GM21526 (cell line): ENCODE data around the gene CTPS2.
"Not testable (repeated sequence)": the region's sequence is repeated elsewhere in the genome, so short reads cannot be mapped to it uniquely, and the experiment has no call there.

Experiments used
- ATAC-seq: cut with Tn5 transposase; IDR thresholded peaks from one replicate; pipeline ENCODE4 v1.9.1; 2021; ENCODE audit warnings: moderate library complexity; ENCODE audit not compliant: unreplicated experiment, low FRiP score

CTPS2 gene

GRCh38 chrX:16610121-16610621, 102.3 kb downstream of the CTPS2 start:
- no peak for ATAC-seq

- ATAC-seq, result no peak
These were observed 106.2 kb downstream of the CTPS2 start for GRCh38 chrX:16606142-16606720.

- no peak for ATAC-seq
These were observed 108.1 kb downstream of the CTPS2 start for GRCh38 chrX:16604337-16604736.

- no peak for ATAC-seq
These were observed 108.6 kb downstream of the CTPS2 start for GRCh38 chrX:16603822-16604221.

- not testable (repeated sequence) for ATAC-seq
These were observed 109.2 kb downstream of the CTPS2 start for GRCh38 chrX:16603235-16603634.

GRCh38 chrX:16601885-16602284, 110.6 kb downstream of the CTPS2 start:
- no peak for ATAC-seq

- no peak for ATAC-seq
These were observed 118.0 kb downstream of the CTPS2 start for GRCh38 chrX:16594490-16594889.

GRCh38 chrX:16593801-16594200, 118.7 kb downstream of the CTPS2 start:
- ATAC-seq, result no peak

- no peak for ATAC-seq
These were observed 120.2 kb downstream of the CTPS2 start for GRCh38 chrX:16592194-16592770.

GRCh38 chrX:16589826-16590225, 122.6 kb downstream of the CTPS2 start:
- ATAC-seq, result no peak

- no peak for ATAC-seq
These were observed 123.3 kb downstream of the CTPS2 start for GRCh38 chrX:16589211-16589610.

GRCh38 chrX:16588266-16588665, 124.2 kb downstream of the CTPS2 start:
- ATAC-seq, result no peak

- no peak for ATAC-seq
These were observed 124.6 kb downstream of the CTPS2 start for GRCh38 chrX:16587836-16588235.

GRCh38 chrX:16586377-16587112, 125.9 kb downstream of the CTPS2 start:
- ATAC-seq, result no peak

- ATAC-seq, result no peak
These were observed 126.7 kb downstream of the CTPS2 start for GRCh38 chrX:16585486-16586376.

- ATAC-seq, result not testable (repeated sequence)
These were observed 132.3 kb downstream of the CTPS2 start for GRCh38 chrX:16580004-16580797.

GRCh38 chrX:16579517-16579916, 133.0 kb downstream of the CTPS2 start:
- no peak for ATAC-seq

- ATAC-seq, result no peak
These were observed 134.3 kb downstream of the CTPS2 start for GRCh38 chrX:16578218-16578617.

- no peak for ATAC-seq
These were observed 134.9 kb downstream of the CTPS2 start for GRCh38 chrX:16577483-16578029.

- not testable (repeated sequence) for ATAC-seq
These were observed 137.1 kb downstream of the CTPS2 start for GRCh38 chrX:16575388-16575787.
